GM19468 (cell line): ENCODE measurements around the gene ATP5PD.
"Not testable (repeated sequence)": the region's sequence is repeated elsewhere in the genome, so short reads cannot be mapped to it uniquely, and the experiment has no call there.

ENCODE experiments used
- ATAC-seq: cut with Tn5 transposase; IDR thresholded peaks from one replicate; pipeline ENCODE4 v1.9.1; 2021; ENCODE audit warnings: mild to moderate bottlenecking, moderate library complexity, moderate number of reproducible peaks; ENCODE audit not compliant: unreplicated experiment; ENCODE audit errors: extremely low read depth

ATP5PD gene

DNA sequence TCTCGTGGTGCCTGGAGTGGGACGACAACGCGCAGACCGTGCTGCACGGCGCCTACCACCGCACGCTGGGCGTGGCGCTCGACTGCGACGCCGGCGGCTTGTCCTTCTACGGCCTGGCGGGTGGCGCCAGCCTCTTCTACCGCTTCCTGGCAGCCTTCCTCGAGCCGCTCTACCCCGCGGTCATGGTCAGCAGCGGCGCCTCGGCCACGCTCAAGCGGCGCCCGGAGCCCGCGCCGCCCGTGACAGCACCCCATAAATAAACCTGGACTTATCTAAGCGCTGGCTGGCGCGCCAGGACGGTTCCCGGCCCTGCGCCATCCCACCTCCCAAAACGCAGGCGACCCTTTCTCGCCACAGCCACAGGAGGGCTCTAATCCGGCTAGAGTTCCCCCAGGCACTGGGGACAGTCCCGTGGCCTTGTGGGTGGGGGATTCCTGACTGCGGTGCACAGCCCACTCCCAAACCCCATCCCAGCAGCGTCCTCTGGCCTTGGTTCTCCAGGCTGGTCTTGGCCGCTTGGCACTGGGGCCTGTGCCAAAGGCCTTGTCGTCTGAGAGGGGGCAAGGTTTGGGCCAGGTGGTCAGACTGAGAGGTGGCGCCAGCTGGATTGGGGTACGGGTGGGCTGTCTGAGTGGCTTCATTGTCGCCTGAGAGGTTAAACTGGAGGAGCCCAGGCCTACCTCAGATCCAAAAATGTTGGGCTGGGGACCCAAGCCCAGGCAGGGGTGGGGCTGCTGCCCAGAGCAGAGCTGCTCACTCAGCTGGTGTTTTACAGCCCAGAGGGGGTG, 30.9 kb upstream of the ATP5PD start:
- no peak for ATAC-seq

- no peak for ATAC-seq
These were observed 30.3 kb upstream of the ATP5PD start for GRCh38 chr17:75077072-75077495.

DNA sequence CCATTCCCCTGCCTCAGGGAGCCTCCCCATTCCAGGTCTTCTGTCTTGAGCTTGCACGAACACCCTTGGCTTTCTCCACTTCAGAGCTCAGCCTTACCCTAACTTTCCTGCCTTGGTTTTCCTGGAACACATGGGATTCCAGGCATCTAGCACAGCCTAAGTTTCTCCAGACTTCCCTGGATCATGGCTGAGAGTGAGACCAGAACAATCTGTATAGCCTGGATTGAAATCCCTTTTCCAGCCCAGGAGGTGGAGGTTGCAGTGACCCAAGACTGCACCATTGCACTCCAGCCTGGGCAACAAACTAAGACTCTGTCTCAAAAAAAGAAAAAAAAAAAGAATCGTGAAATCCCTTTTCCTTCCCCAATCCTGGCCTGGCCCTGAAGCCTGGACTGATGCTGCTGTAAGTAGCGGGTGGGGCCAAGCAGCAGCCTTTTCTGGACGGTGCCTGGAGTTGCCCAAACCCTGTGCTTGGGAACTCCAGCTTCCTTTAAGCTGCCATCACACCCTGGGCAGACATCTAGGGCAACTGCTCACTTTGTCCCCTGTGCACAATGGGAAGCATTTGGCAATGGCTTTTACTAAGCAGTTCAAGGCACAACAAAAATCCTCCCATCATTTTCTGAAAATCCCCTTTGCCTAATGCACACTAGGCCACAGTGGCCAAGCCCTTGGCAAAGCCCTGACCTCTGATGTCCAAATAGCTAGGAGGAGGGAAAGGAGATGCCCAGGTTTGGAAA, 29.0 kb upstream of the ATP5PD start:
- no peak for ATAC-seq

DNA sequence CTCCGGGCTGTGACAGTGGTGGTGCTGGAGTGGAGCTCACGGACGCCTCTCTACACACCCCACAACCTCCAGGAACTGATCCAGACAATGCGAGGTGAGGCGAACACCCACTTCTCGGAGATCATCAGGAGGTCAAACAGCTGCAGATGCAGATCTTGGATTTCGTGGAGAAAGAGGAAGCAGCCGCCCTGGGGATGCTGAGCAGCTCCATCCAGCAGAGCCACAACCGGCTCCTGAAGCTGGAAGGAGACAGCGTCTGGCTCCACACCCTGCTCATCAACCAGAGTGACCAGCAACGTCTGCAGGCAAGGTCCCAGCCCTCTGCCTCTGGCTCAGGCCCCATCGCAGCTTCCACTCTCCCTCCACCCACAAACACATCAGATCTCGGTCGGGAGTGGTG, 27.8 kb upstream of the ATP5PD start:
- ATAC-seq: no peak

DNA sequence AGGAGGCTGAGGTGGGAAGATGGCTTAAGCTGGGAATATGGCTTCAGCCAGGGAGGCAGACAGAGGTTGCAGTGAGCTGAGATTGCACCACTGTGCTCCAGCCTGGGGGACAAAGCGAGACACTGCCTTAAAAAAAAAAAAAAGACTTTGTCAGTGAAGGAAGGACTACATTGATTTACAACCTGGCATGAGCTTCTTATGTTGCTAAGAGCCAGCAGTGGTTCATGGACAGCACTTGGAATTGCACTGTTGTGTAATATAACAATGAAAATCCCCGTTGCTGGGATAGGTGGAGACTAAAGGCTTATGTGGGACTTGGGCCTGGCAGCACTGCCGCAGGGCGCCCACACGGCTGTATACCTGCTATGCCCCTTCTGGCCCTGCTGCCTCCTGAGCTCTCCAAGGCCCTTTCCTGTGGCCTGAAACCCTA, 26.9 kb upstream of the ATP5PD start:
- ATAC-seq: no peak

DNA sequence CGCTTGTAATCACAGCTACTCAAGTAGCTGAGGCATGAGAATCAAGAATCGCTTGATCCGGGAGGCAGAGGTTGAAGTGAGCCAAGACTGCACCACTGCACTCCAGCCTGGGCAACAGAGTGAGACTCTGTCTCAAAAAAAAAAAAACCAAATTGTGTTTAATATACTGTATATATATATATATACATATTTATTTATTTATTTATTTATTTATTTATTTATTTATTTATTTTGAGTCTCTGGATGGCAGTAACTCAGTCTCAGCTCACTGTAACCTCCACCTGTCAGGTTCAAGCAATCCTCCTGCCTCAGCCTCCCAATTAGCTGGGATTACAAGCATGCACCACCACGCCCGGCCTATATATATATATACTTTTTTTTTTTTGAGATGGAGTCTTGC, 26.1 kb upstream of the ATP5PD start:
- not testable (repeated sequence) for ATAC-seq

DNA sequence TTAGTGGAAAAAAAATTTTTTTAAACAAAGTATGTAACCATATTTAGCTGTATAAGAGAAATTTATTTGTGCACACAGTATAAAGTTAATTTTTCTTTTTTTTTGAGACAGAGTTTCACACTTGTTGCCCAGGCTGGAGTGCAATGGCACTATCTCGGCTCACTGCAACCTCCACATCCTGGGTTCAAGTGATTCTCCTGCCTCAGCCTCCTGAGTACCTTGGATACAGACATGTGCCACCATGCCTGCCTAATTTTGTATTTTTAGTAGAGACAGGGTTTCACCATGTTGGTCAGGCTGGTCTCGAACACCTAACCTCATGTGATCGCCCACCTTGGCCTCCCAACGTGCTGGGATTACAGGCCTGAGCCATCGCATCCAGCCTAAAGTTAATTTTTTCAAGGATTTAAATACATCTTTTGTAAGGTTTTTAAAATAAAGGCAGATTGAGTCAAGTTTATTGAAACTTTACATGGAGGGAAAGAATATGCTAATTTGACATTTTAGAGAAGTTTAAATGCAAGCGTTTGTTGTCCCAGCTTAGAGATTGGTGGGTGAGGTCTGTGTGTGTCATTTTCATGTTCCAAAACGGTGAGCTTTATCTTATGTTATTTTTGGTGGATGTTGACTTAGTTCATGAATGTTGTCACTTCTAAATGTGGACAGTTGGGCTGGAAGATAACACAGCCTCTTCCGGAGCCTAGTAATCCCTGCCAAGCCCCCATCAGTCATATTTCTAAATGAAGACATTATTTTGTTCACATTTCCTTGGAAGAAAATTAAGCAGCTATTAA, 24.9 kb upstream of the ATP5PD start:
- not testable (repeated sequence) for ATAC-seq

DNA sequence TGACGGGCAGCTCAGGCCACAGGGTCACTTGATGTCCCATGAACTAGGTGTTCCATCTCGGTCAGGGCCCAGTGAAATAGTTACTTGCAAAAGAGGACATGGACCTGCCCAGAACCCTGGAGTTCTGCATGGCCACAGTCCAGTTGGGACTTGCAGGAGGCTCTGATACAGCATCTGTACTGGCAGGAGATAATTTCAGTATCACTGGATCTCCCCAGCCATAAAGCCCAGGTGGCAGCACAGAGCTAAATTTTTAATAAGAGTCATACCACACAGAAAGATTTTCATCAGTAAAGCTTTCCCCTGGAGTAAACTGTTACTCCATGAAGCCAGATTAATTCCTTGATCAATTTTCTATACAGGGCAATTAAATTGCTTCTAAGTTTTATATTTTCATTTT, 23.0 kb upstream of the ATP5PD start:
- no peak for ATAC-seq

- no peak for ATAC-seq
These were observed 22.0 kb upstream of the ATP5PD start for GRCh38 chr17:75068750-75069149.

DNA sequence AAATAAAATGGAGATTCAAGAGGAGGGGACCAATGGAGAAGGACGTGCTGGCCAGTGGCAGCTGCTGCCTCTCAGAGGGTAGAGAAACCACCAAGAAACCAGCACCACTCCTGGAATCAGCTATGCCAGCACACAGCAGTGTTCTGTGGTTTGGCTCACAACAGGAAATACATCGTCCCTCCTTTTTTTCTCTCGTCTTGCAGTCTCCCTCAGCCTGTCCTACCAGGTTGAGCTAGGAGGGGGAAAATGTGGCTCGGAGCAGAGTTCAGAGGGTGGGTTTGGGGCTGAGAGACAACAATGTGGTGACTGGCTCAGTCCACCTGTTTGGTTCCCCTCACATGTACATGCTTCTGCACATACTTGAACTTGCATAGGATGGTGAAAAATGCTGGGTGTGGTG, 21.1 kb upstream of the ATP5PD start:
- ATAC-seq: no peak

DNA sequence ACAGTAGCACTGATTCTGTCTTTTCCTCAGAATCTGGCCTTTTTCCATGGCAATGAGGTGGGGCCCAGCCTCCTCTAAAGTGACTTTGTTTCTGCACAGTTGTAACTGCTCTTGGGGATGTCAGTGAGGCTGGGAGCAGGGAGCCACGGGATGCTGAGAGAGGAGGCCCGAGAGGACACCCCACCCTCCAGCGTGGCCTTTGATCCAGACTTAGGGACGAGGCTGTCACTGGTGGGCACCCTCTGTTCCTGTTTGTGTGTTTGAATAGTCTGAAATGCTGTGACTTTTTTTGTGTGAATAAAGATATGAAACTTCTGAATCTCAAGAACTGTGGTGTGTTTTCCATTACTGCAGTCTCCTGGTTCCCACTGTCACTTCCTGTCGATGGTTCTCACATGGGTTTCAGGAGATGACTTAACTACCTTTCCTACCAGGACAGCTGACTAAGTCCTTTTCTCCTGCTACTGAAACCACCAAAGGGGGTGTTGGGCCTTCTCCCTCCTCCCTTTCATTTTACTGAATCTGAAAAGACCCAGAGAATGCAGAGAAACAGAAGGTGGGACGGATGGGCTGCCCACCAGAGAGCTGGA, 18.9 kb upstream of the ATP5PD start:
- ATAC-seq: no peak

- no peak for ATAC-seq
These were observed 18.2 kb upstream of the ATP5PD start for GRCh38 chr17:75064867-75065561.

DNA sequence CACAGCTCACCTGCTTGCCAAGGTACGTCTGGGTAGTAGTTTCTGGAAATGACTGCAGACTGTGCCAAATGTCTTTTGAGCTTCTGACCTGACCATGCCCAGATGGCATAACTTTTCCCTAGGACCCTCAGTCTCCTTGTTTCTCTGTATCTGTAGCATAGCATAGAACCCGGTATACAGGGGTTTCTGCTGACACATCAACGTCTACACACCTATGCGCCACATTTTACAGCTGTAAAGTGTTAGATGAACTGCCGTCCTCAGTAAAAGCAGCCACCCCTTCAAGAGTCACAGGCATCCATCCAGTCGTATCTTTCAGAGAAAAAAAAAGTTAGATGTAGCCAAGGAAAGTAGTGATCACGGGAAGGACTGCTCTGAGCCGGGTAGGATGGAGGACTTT, 17.7 kb upstream of the ATP5PD start:
- ATAC-seq: no peak

DNA sequence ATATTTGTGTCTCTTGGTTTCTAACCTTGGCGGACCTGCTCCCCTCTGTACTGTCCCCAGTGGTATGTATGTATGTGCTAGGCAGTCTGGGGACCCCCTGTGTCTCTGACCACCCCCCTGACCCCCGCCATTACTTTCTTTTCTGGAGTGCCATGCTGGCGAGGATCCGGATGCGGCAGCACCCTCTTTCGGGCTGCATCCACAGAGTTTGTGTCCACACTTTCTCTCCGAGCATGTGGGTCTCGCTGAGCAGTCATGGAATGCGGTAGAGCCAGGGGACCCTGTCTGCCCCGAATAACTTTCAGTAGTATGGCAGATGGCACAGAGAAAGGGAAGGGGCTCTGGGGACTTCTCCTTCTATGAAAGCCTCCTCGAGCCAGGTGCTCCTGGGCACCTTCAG, 17.3 kb upstream of the ATP5PD start:
- ATAC-seq: no peak

GRCh38 chr17:75063626-75064025, 16.9 kb upstream of the ATP5PD start:
- no peak for ATAC-seq

DNA sequence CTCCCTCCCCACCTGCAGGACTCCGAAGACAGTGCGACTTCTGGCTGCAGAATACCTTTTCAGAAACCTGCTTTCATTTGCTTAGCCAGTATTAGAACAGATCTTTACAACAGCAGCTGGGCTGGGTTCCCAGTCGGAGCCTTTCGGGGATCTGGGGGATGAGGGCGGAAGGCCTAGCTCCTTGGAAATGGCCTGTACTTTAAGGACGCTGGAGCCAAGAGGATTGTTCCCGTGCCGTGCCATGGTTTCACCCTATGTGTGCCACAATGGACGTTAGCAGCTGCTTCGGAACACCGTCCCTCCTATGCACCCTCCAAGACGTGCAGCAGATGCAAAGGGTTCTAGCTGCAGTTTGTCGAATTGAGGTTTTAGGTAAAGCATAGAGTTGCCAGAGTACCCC, 16.4 kb upstream of the ATP5PD start:
- ATAC-seq: no peak

DNA sequence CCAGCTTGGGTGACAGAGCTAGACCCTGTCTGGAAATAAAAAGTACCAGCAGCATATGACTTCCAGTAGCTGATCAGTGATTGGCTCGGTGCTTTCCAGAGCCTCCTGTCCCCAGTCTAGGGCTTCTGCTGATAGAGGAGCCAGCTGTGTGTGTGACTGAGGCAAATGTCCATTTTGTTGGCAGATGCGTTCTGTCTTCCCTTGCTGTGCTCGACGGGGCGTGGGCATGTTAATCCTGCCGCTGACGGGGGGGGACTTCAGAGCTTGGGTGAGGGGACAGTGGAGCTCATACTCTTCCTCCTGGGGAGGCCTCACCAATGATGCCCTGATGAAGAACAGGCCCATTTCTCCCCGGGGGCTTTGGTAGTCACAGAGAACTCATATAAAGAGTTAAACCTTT, 14.8 kb upstream of the ATP5PD start:
- no peak for ATAC-seq

DNA sequence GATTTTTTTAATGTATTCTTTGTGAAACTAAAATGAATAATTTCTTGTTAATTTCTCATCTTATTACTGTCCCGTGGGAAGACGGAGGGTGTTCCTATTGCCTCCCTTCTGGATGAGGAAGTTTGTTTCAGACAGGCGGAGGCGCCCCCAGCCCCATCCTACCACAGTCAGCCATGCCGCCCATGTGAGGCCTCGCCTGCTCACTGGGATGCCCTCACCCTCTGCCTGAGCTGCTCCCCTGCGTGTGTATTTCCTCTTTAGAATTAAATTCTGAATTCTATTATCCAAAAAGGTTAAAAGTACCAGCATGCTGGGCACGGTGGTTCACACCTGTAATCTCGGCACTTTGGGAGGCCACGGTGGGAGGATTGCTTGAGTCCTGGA, 14.3 kb upstream of the ATP5PD start:
- no peak for ATAC-seq

DNA sequence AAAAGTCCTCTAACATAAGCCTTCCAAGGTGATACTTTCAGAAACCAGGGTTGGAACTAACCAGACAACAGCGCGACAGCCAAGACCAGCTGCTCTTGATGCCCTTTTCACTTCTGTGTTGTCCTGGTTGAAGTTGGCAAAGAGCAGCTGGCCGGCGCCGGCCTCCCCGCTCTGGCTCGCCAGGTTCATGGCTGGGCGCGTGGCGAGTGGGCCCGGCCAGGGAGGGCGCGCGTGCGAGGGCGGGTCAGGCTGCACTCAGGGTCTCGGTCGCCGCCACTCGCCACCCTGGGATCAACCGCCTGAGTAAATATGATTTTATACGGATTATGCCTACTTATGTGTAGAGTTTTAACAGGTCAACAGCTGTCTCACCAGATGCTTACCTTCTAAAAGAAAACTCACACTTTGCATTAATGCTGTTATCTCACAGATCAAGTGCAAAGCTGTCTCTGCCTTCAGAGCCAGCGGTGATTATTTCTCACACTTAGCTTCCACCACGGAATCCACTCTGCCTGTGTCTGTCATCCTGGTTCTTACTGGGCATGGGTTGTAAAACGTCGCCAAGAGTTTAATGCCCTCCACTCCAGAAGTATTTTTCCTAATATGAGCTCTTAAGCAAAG, 13.8 kb upstream of the ATP5PD start:
- no peak for ATAC-seq
